Tibial nerve (tissue), 4 donors: ENCODE data around the gene MT4. TPM values are rescaled to one million over a fixed set of nuclear protein-coding genes. Genes with fewer than 3 reads are reported as not detected.

Experiments
- DNase-seq, 2 donors: peaks; one replicate each; pipeline ENCODE4 v3.0.0-alpha.2; 2019; ENCODE audit warnings: low spot score in 2 of 2
- H3K27ac ChIP-seq, 4 donors: fragments of 200-600 bp; sonication (generic) in 3 of 4; one replicate each; pipeline ENCODE4 v1.5.1; 2017 to 2019; ENCODE audit warnings: mild to moderate bottlenecking in 1 of 4
- H3K27me3 ChIP-seq, 2 donors: fragments of 200-600 bp; sonication (generic) in 1 of 2; one replicate each; pipeline versions ENCODE4 v1.5.1 to v1.6.0; 2017 to 2019
- H3K36me3 ChIP-seq, 3 donors: fragments of 200-600 bp; sonication (generic); one replicate each; pipeline ENCODE4 v1.5.1; 2018 to 2019
- H3K4me1 ChIP-seq, 4 donors: fragments of 200-600 bp; sonication (generic) in 3 of 4; one replicate each; pipeline ENCODE4 v1.5.1; 2017 to 2019
- H3K4me3 ChIP-seq, 4 donors: fragments of 200-600 bp; sonication (generic) in 3 of 4; one replicate each; pipeline ENCODE4 v1.5.1; 2017 to 2019; ENCODE audit warnings: mild to moderate bottlenecking in 1 of 4, moderate library complexity in 1 of 4
- H3K9me3 ChIP-seq, 4 donors: fragments of 200-600 bp; sonication (generic) in 3 of 4; one replicate each; pipeline ENCODE4 v1.5.1; 2017 to 2019
- EP300 ChIP-seq, 2 donors: sonication (generic); formaldehyde crosslinking; IDR thresholded peaks; one replicate each; pipeline ENCODE4 v1.6.1; 2017; ENCODE audit warnings: antibody characterized with exemption in 2 of 2, mild to moderate bottlenecking in 1 of 2
- POLR2A ChIP-seq, 2 donors: fragments of 450-650 bp; IDR thresholded peaks; one replicate each; pipeline ENCODE4 v1.6.1; 2017; ENCODE audit warnings: antibody characterized with exemption in 2 of 2, mild to moderate bottlenecking in 2 of 2, moderate library complexity in 2 of 2
- WGBS, 2 donors: methylation state at CpG; one replicate each; pipeline ENCODE4 v1.1.5; 2018; 5-methylcytosine and 5-hydroxymethylcytosine counted together
- total RNA-seq, 4 donors: library from RNA; depleted of rRNA; stranded (reverse); fragments of >200 nt; gene quantifications; one replicate each; pipeline ENCODE4 v1.1.0, GENCODE V29; 2016
- TF ChIP-seq, protein P1 (sequence below), 5 experiments: fragments of 200-600 bp in 3 of 5; fragments of 450-650 bp in 2 of 5; sonication (generic) in 3 of 5; IDR thresholded peaks; one replicate each; pipeline ENCODE4 v1.5.1; 2016 to 2019; ENCODE audit warnings: antibody characterized with exemption in 5 of 5, mild to moderate bottlenecking in 3 of 5, moderate library complexity in 2 of 5

Gene MT4
- total RNA-seq, 4 donors from 2014 or later: not detected

DNA sequence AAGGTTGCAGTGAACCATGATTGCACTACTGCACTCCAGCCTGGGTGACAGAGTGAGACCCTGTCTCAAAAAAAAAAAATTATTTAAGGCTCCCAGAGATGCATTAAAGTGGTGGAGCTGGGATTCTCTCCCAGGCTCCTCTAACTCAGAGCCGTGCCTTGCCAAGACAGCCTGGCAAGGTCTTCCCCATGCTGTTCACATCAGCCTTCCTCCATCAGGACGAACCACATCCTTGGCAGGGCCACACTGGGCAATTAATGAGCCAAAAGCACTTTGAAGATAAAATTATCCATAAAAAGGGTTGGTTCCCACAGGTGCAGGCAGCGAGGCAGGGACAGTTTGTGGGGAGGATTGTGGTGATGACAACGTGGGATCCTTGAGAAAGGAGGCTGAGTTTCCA lies 25.2 kb upstream of the MT4 start:
- no peak overlapping the region for H3K4me3 ChIP-seq
- H3K36me3 ChIP-seq: no peaks in the 10 kb centered on the region
- peaks cover 0 to 3% of the 10 kb centered on the region in 2 donors for H3K27me3 ChIP-seq
- H3K9me3 ChIP-seq: no peaks in the 10 kb centered on the region
- H3K27ac ChIP-seq: no peak overlapping the region
- TF ChIP-seq, protein P1, sequence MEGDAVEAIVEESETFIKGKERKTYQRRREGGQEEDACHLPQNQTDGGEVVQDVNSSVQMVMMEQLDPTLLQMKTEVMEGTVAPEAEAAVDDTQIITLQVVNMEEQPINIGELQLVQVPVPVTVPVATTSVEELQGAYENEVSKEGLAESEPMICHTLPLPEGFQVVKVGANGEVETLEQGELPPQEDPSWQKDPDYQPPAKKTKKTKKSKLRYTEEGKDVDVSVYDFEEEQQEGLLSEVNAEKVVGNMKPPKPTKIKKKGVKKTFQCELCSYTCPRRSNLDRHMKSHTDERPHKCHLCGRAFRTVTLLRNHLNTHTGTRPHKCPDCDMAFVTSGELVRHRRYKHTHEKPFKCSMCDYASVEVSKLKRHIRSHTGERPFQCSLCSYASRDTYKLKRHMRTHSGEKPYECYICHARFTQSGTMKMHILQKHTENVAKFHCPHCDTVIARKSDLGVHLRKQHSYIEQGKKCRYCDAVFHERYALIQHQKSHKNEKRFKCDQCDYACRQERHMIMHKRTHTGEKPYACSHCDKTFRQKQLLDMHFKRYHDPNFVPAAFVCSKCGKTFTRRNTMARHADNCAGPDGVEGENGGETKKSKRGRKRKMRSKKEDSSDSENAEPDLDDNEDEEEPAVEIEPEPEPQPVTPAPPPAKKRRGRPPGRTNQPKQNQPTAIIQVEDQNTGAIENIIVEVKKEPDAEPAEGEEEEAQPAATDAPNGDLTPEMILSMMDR (IDR thresholded peaks at IDR 0.05): no peak
- TF ChIP-seq POLR2A (IDR thresholded peaks at IDR 0.05): no peak
- no peak for TF ChIP-seq EP300 (IDR thresholded peaks at IDR 0.05)
- H3K4me1 ChIP-seq: no peaks in the 10 kb centered on the region
- DNase-seq: no peak
- 67 to 71% methylated on average over 4 of the region's 4 CpGs for WGBS, 2 donors

DNA sequence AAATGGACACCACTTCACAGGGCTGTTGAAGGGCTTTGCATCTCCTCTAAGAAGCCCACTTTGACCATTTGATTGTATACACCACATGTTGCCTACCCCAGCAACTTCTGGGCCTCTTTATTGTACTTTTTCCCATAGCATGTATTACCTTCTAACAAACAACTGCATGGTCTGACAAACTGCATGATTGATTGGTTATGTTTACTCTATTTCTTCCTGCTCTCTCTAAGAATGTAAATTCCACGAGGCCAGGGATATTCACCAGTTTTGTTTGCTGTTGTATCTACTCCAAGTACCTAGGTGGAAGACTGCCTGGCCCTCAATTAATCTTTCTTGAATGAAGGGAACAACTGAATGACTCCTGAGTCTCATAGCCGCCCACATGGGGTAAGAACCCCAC lies 22.8 kb upstream of the MT4 start:
- Histone ChIP-seq H3K27ac (peak overlapping the region in 1 of 4 donors; percentile 8), H3K27me3 (no peaks in the 10 kb centered on the region), H3K36me3 (no peaks in the 10 kb centered on the region), H3K4me1 (peaks cover 0 to 12% (median 5%) of the 10 kb centered on the region in 4 donors), H3K4me3 (no peak overlapping the region), H3K9me3 (no peaks in the 10 kb centered on the region)
- DNase-seq: no peak
- 26 to 35% methylated on average over 2 of the region's 2 CpGs for WGBS, 2 donors
- TF ChIP-seq, protein P1 (IDR thresholded peaks at IDR 0.05): no peak
- TF ChIP-seq EP300 (IDR thresholded peaks at IDR 0.05): no peak
- TF ChIP-seq POLR2A (IDR thresholded peaks at IDR 0.05): no peak

DNA sequence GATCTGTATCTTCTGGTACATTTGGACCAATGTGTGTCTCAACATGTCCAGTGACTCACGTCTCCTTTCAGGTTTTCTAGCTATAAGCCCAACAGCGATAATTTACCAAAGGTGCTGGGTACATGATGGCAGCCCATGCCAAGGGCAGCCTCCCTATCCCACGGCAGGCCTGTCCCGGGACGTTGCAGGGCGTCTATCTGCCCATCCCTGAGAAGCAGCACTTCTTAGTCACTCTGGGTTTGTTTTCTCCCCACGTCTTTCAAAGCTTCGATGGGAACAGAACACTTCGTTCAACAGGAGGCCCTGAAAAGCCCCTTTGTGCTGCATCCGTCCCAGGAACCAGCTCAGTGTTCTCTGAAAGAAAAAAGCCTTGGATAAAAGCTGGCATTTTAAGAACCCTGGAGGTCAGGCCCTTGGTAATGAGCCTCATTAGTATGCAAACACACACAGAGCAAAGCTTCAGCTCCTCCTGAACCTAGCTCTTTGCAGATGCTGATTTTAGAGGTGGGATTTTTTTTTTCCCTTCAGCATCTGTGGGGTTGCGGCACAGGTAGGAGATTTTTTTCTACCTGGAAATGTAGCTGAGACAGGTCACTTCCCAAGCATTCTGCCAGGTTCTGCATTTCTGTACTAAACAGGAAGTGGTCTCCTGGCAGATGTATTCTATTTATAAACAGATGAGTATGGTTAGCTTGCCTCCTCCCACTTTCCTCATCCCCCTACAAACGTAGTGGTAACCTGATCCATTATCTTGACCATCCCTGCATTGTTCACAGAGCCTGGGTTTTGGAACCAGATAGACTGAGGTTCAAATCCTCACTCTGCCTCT lies 17.5 kb upstream of the MT4 start:
- TF ChIP-seq POLR2A (IDR thresholded peaks at IDR 0.05) (peak; percentile 43 to 64), EP300 (IDR thresholded peaks at IDR 0.05) (peak; percentile 91 to 94)
- TF ChIP-seq, protein P1 (IDR thresholded peaks at IDR 0.05): no peak
- 14 to 16% methylated on average over 12 of the region's 12 CpGs for WGBS, 2 donors
- no peaks in the 10 kb centered on the region for H3K36me3 ChIP-seq
- no peaks in the 10 kb centered on the region for H3K9me3 ChIP-seq
- no peak for DNase-seq
- no peaks in the 10 kb centered on the region for H3K27me3 ChIP-seq
- peaks cover 0 to 36% (median 28%) of the 10 kb centered on the region in 4 donors for H3K4me1 ChIP-seq
- peak overlapping the region; percentile 73 to 98 (median 87) for H3K27ac ChIP-seq
- H3K4me3 ChIP-seq: peak overlapping the region in 1 of 4 donors; percentile 8

DNA sequence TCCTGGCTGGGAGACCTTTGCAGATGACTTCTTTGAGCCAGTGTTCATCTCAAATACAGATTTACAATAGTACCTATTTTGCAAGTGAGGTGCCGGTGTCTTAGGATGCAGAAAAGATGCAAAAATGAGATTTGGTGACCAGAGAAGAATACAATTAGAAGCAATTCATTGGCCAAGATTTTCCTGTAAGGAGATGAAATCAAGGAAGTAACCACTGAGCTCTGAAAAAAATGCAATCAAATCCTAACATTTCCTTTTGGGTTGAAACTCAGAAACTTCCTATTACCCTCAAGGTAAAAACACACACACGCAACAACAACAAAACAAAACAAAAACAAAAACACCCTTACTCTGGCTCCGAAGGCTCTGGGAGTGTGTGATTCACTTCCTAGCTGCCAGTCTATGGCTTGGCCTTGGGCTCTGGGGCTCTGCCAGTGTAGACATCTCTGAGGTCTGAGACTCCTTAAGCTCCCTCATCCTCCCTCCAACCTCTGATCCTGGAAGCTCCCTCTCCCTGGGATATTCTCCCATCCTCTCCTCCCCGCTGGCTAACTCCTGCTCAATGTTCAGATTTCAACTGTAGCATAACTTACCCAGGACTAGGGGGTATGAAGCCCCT lies 16.8 kb upstream of the MT4 start:
- DNase-seq: no peak
- no peaks in the 10 kb centered on the region for H3K9me3 ChIP-seq
- H3K27ac ChIP-seq: peak overlapping the region; percentile 73 to 98 (median 85)
- H3K4me3 ChIP-seq: no peak overlapping the region
- peaks cover 0 to 40% (median 32%) of the 10 kb centered on the region in 4 donors for H3K4me1 ChIP-seq
- WGBS, 2 donors: 64% methylated on average over 4 of the region's 4 CpGs
- no peaks in the 10 kb centered on the region for H3K27me3 ChIP-seq
- H3K36me3 ChIP-seq: no peaks in the 10 kb centered on the region
- no peak for TF ChIP-seq POLR2A (IDR thresholded peaks at IDR 0.05)
- TF ChIP-seq, protein P1 (IDR thresholded peaks at IDR 0.05): no peak
- TF ChIP-seq EP300 (IDR thresholded peaks at IDR 0.05): no peak

DNA sequence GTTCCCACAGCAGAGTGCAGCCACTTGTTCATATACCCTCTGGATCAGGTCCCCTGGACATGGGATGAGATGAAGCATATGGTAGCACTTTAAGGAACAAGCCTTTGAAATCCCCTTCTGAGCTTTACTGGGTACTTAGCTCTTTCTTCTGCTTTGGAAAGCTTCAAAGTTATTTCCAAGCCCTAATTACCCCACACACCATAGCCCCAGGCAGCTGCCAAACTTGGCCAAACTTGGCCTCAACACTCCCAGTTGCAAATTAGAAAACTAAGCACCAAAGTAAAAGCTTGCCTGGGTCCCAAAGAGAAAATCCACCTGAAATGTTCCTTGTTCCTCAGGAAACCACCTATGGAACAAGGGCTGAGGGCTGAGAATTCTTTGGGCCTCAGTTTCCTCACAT lies 15.7 kb upstream of the MT4 start:
- TF ChIP-seq EP300 (IDR thresholded peaks at IDR 0.05) (no peak), POLR2A (IDR thresholded peaks at IDR 0.05) (no peak)
- TF ChIP-seq, protein P1 (IDR thresholded peaks at IDR 0.05): no peak

More for the DNA sequence above, 15.7 kb upstream of the MT4 start:
- no peaks in the 10 kb centered on the region for H3K36me3 ChIP-seq
- H3K4me3 ChIP-seq: no peak overlapping the region
- H3K9me3 ChIP-seq: no peaks in the 10 kb centered on the region
- no peaks in the 10 kb centered on the region for H3K27me3 ChIP-seq
- peak overlapping the region; percentile 73 to 98 (median 85) for H3K27ac ChIP-seq
- DNase-seq: no peak
- H3K4me1 ChIP-seq: peaks cover 0 to 40% (median 32%) of the 10 kb centered on the region in 4 donors
